ENCODE measurements around the gene CNTN4. TPM values are rescaled to one million over a fixed set of nuclear protein-coding genes. Genes with fewer than 3 reads are reported as not detected.

The CNTN4 gene
- total and polyA plus RNA-seq, 4 donors, result 1.2 to 3.8 (median 2.6) TPM

GRCh38 chr3:2870724-2871333 lies 772.2 kb downstream of the CNTN4 start (continued):
- TF ChIP-seq REST (IDR thresholded peaks at IDR 0.05) (no peak), HNF4A (conservative IDR thresholded peaks at IDR 0.05) (peak; percentile 68 to 89), ATF3 (IDR thresholded peaks at IDR 0.05) (peak; percentile 63), RAD21 (IDR thresholded peaks at IDR 0.05) (no peak), YY1 (IDR thresholded peaks at IDR 0.05) (peak; percentile 30), EGR1 (IDR thresholded peaks at IDR 0.05; ENCODE audit: low read depth in 2 of 2) (no peak), FOXA1 (IDR thresholded peaks at IDR 0.05) (no peak), JUND (IDR thresholded peaks at IDR 0.05) (peak; percentile 74 to 96), TAF1 (conservative IDR thresholded peaks at IDR 0.05) (no peak)

GRCh38 chr3:2872884-2873283 lies 774.2 kb downstream of the CNTN4 start:
- Histone ChIP-seq H3K4me3 (ENCODE audit: low read depth in 1 of 3, low read length in 3 of 3) (no peak overlapping the region), H3K36me3 (ENCODE audit: control insufficient read depth in 4 of 4, insufficient read depth in 3 of 4, low read depth in 1 of 4, low read length in 3 of 4) (no peaks in the 10 kb centered on the region), H3K27ac (ENCODE audit: low read depth in 1 of 2, low read length in 2 of 2) (no peak overlapping the region), H3K9ac (ENCODE audit: low read depth in 1 of 2, low read length in 2 of 2) (no peak overlapping the region), H3K9me3 (ENCODE audit: control insufficient read depth in 4 of 4, low read length in 3 of 4) (no peaks in the 10 kb centered on the region), H3K4me1 (ENCODE audit: control insufficient read depth in 4 of 4, insufficient read depth in 4 of 4, low read length in 3 of 4) (peaks cover 0 to 20% (median 6%) of the 10 kb centered on the region in 4 donors), H3K27me3 (ENCODE audit: control insufficient read depth in 4 of 4, insufficient read depth in 4 of 4, low read length in 3 of 4) (no peaks in the 10 kb centered on the region)
- no peak for DNase-seq (ENCODE audit: low spot score)
- TF ChIP-seq RAD21 (IDR thresholded peaks at IDR 0.05) (no peak), HNF4A (conservative IDR thresholded peaks at IDR 0.05) (peak; percentile 24 to 79), JUND (IDR thresholded peaks at IDR 0.05) (peak; percentile 37 to 89), REST (IDR thresholded peaks at IDR 0.05) (no peak), YY1 (IDR thresholded peaks at IDR 0.05) (peak; percentile 11), FOXA1 (IDR thresholded peaks at IDR 0.05) (no peak), RXRA (IDR thresholded peaks at IDR 0.05) (peak in 1 of 2 donors; percentile 72), EGR1 (IDR thresholded peaks at IDR 0.05; ENCODE audit: low read depth in 2 of 2) (no peak), FOXA2 (IDR thresholded peaks at IDR 0.05) (no peak), SP1 (IDR thresholded peaks at IDR 0.05) (no peak), TAF1 (conservative IDR thresholded peaks at IDR 0.05) (no peak), ATF3 (IDR thresholded peaks at IDR 0.05) (no peak), HNF4G (IDR thresholded peaks at IDR 0.05) (no peak), CTCF (IDR thresholded peaks at IDR 0.05; ENCODE audit: low read depth, low read length, missing input control) (no peak), ZBTB33 (IDR thresholded peaks at IDR 0.05) (no peak), MAX (IDR thresholded peaks at IDR 0.05) (no peak), NR2F2 (IDR thresholded peaks at IDR 0.05) (no peak), GABPA (IDR thresholded peaks at IDR 0.05 in 1 of 2, conservative IDR thresholded peaks at IDR 0.05 in 1 of 2) (no peak)
- 37% methylated on average over 2 of the region's 2 CpGs for WGBS

Data from liver (tissue), 9 donors.